ENCODE results near the gene KSR2.
"Not testable (repeated sequence)": the region's sequence is repeated elsewhere in the genome, so short reads cannot be mapped to it uniquely, and the experiment has no call there.

The KSR2 gene

DNA sequence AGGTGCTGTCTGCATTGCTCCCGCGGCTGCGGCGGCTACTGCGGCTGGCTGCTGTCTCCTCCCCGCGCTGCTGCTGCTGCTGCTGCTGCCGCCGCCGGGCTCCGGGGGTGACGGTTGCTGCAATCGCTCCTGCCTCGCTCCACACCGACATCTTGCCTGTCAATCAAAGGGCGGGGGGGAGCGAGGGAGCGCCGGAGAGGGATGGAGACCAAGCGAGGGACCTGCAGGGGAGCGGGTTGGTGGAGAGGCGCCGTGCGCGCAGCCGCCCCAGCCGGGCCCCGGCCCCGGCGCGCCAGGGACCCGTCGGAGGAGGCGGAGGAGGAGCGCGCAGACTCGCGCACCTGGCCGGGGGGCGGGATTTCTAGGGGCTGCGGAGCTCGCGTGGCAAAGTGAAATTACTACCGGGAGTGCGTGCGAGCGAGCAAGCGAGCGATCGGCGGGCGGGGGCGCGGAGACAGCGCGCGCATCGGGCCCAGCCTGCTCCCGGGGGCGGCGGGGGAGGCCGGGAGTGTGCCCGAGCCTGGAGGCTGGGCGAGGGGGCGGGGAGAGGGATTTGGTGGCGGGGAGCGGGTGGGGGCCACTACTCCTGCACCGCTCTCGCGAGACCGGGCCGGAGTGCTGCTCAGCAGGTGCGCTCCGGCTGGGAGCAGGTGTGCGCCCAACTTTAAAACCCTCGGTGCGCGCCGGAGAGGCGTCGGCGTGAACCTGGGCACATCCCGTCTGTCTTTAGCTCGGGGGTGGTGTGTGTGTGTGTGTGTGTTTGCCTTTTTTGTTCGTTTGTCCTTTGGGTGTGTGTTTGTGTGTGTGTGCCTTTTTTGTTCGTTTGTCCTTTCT is at the start of gene KSR2:
KSR2 (minus strand) TSS at position 165 of the 834 bp plus-strand sequence. CDS start 735 bp downstream, outside the sequence.
- DNase-seq = no peak

DNA sequence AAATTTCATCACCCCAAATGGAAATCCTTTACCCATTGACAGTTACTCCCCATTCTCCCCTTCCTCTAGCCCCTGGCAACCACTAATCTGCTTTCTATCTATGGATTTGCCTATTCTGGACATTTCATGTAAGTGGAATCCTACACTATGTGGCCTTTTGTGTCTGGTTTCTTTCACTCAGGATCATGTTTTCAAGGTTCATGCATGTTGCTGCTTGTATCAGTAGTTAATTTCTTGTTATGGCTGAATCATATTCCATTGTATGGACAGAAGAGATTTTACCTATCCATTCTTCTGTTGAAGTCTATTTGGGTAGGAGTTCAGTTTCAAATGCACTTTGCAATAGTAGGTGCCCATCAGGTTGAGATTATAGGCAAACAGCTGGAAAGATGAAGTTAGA is 49.1 kb upstream of the KSR2 start:
- no peak for DNase-seq

DNA sequence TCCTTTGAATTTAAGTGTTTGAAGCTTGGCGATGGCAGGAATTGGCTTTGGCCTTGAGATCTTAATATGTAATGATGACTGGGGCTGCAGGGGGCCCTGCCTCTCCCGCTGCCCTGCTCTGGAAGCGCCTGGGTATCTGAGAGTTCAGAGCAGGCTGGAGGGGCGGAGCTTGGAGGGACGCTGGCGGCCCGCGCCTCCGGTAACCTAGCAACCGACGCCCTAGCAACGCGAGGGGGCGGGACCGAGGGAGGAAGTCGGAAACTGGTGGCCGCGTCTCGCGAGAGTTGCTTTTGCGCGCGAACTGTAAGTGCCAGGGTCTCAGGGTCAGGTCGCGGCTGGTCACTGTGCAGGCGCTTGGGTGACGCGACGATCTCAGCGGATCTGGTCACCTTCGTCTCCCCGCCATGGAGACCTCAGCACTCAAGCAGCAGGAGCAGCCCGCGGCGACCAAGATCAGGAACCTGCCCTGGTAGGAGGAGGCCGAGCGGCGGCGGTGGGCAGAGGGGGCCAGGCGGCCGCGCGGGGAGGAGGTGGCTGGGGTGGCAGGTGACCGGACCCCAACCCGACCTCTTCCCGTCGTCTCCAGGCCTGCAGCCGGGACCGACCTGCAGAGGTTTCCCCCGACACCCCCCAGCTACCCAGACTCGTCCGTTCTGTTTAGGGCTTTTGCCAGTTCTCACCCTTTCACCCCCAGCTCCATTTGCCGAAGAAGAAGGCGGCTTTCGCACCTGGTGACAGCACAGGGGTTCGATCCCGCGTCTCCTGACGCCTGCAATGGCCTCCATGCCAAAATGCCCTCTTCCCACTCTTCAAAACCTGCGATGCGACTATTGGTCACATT is 47.9 kb upstream of the KSR2 start, which contains the start of gene RFC5:
RFC5 (plus strand) TSS at position 280 of the 841 bp plus-strand sequence; CDS start at position 405, 125 bp downstream.
- DNase-seq = peak; percentile 97

DNA sequence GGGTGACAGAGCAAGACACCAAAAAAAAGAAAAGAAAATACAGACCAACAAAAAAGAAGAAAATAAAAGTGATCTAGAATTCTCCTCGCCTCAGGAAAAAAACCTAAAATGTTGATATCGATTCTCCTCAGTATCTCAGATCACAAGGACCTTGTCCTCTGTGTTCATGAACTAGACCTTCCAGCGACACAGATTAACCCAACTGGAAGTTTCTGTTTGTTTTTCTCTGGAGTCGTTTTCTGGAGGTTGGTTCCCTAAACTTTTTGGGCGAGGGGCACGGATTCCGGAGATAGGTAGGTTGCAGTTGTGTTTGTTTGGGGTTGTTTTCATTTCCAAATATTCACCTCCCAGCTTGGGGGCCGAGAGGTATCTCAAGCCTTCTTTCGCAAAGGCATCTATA is 47.2 kb upstream of the KSR2 start:
- no peak for DNase-seq

DNA sequence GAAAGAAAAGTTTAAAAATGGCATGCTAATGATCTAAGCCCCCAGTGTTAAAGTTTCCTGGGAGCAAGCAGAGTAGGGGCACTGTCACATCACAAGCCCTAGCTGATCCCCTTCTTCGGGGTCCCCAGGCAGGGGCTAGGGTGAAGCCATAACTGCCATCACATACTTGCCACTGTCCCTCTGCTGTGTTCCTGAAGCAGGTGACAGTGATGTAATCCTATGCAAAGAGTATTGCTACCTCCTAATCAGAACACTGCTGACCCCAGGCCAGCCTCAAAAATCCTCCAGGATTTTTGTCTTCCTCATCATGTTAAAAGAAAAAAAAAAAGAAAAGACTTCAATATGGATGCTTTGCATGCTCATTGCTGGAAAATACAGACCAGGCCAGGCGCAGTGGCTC is 46.5 kb upstream of the KSR2 start:
- no peak for DNase-seq

DNA sequence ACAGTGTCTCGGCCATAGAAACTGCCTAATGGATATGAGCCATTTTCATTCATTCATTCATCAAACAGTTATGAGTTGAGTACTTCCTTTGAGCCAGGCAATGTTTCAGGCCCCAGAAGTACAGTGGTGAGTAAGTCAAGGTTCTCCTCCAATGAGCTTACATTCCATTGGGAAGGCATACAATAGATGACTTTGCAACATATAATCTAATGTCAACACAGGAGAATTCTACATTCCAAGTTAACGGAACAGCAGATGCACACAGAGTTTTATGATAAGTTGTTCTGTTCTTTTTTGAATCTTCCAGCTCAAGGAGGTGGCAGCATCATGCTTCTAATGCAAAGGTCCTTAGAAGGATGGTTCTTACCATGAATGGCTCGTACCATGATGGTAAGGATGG is 44.5 kb upstream of the KSR2 start:
- DNase-seq = no peak

DNA sequence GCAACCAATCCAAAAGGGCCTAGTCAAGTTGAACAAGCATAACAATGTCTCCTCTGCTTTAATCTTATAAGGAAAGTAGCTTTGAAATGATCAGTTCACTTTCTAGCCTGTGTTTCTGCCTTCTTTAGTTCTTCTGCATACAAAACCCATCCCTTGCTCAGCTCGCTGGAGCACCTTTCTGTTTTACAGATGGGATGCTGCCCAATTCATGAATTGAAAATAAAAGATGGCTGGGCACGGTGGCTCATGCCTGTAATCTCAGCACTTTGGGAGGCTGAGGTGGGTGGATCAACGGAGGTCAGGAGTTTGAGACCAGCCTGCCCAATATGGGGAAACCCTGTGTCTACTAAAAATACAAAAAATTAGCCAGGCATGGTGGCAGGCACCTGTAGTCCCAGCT is 43.2 kb upstream of the KSR2 start:
- DNase-seq = no peak

DNA sequence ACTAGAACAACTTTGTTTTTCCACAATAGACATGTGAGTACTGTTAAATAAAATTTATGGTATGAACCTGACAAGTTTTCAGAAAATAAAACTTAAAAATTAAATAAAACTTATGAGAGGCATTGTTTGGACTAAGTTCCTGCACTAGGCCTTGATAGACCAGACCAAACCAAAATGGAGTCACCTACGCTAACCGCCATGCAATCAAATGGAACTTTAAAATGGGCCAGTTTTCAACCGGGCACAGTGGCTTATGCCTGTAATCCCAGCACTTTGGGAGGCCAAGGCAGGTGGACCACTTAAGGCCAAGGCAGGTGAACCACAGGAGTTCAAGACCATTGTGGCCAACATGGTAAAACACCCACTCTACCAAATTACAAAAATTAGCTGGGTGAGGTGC is 42.6 kb upstream of the KSR2 start:
- no peak for DNase-seq

DNA sequence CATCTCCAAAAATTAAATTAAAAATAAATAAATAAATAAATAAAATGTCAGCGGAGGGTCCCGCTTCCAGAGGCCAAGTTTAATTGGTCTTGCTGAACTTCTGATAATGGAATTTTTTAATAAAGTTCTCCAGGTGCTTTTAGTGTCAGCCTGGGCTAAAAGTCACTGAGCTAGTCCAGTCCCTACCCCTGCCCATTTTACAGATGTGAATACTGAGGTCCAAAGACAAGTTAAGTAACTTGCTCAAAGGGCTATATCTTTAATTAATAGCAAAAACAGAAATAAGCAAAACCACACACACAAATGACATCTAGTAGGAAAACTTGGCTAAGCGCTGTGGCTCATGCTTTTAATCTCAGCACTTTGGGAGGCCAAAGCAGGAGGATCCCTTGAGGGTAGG is 42.1 kb upstream of the KSR2 start:
- no peak for DNase-seq

DNA sequence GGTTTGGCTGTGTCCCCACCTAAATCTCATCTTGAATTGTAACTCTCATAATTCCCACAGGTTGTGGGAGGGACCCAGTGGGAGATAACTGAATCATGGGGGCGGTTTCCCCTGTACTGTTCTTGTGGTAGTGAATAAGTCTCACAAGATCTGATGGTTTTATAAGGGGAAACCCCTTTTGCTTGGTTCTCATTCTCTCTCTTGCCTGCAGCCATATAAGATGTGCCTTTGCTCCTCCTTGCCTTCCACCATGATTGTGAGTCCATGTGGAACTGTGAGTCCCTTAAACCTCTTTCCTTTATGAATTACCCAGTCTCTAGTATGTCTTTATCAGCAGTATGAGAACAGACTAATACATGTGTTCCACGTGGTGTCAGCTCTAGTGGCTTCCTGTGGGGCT is 31.0 kb upstream of the KSR2 start:
- DNase-seq = not testable (repeated sequence)

DNA sequence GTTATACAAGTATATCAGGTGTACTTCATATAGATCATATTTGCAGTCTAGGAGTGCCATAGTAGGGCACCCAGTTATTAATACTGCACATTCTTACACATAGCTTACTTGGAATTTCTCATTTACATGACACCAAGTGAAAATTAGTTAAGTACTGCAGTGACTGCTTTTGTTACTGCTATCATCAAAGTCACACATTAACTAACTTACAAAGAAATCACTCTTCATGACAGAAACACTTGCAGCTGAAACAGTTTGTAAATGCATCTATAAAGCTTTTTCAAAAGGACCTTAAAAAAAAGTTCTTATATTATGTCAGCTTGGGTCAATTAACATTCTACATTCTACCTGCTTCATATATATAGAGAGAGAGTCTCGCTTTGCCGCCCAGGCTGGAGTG is 29.9 kb upstream of the KSR2 start:
- DNase-seq = no peak

DNA sequence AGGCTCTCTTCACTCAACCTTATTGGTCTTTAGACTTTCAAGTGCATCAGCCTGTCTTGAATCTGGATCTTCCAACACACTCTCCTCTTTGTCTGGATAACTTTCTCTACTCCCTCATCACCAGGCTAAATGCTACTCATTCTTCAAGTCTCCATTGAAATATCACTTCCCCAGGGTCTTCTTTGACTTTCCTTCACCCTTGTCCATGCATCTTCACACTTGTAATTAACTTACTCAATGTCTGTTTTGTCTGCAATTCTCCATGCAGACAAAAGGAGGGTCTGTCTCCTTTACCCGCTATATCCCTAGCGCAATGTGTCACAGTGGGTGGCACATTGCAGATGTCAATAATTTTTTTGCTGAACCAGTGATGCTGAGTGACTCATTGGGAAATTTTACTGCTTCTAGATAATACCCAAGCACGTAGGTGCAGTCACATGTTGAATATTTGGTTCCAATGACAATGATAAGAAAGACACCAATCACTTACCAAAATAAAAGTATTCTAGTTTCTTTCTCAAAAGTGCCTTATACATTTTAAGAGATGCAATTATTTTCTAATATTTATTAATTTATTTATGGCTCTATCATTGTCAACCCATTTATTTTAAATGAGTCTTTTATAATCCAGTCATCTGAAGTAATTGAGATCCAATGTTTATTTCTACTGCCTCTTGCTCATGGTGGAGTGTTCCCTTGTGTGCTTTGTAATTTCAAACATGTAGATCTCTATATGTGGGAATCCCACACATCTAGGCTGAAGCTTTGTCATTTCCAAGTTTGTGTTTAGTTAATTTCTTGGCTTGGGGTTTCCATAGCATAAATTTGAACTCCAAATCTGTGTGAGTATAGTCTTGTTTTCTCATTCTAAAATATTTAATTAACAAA is 26.0 kb upstream of the KSR2 start:
- DNase-seq = no peak

DNA sequence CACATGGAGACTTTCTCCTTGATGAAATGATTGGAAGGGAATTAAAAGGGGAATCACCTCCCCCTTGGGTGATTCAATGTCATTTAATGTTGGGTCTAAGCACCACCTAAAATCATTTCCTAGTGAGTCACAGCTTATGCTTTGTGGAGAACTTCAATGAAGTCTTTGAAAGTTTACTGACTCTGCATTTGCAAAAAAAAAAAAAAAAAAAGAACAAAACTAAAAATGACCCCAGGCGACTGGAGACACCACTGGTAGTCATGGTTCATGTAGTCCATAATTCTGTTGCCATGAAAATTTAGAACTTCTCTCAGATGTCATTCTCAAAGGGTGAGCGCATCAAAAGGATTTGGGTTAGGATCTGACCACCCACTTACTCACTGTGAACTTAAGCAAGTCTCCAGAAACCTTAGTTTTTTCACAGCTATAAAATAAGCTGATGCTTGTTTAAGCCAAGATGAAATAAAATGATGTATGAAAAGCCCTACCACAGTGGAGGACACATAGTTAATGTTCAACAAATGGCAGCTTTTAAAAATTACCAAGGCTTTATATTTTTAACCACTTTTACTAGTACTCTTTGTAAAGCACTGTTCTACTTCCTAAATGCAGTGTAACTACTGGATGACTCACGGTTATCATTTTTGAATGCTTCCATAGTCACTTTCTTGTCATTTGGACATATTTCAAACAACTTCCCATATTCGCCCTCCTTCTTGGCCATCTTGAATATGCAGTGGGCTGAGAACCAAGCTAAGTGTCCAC is 18.1 kb upstream of the KSR2 start:
- no peak for DNase-seq

DNA sequence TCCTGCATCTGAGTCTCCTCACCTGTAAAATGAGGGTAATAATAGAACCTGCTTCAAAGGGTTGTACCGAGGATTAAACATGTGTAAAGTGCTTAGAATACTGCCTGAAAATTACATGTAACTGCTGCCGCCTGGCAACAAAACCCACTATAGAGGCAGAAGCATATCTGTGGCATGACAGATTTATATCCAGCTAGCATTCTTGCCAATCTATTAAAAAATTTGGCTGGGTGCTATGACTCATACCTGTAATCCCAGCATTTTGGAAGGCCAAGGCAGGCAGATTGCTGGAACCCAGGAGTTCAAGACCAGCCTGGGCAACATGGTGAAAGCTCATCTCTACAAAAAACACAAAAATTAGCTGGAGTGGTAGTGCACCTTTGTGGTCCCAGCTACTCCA is 16.4 kb upstream of the KSR2 start:
- DNase-seq = no peak

DNA sequence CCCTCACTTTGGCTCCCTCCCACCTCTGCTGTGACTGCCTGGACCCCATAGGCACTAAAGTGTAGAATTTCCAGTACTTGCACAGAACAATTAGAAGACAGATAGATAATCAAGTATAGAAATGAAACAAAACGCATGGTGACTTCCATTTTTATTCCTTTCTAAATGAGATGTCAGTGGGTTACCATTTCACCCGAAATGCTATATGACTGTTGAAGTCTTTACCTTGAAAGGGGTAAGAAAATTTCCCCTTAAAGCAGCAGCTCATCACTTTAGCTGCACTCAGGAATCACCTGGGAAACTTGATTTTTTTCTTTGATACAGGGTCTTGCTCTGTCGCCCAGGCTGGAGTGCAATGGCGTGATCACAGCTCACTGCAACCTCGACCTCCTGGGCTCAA is 12.5 kb upstream of the KSR2 start:
- DNase-seq = no peak

DNA sequence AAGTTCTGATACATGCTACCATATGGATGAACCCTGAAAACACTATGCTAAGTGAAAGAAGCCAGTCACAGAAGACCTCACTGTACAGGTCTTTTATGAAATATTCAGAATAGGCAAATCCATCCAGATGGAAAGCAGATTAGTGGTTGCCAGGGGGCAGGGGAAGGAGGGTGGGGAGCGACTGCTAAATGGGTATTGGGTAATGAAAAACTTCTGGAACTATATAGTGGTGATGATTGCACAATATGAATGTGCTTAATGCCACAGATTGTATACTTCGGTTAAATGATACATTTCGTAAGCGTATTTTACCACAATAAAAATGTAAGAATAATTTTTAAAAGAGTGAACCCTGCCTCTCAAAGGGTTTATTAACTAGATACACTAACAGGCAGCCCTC is 11.8 kb upstream of the KSR2 start:
- DNase-seq = no peak

DNA sequence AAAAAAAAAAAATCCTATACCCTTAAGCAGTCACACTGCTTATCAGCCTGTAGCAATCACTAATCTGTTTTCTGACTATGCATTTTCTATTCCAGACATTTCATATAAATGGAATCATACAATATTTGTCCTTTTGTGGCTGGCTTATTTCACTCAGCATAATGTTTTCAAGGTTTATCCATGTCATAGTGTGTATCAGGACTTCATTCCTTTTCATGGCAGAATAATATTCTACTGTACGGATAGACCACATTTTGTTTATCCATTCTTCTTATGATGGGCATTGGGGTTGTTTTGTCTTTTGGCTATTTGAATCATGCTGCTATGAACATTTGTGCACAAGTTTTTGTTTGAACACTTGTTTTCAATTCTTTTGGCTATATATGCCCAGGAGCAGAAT is 8.6 kb upstream of the KSR2 start:
- no peak for DNase-seq

DNA sequence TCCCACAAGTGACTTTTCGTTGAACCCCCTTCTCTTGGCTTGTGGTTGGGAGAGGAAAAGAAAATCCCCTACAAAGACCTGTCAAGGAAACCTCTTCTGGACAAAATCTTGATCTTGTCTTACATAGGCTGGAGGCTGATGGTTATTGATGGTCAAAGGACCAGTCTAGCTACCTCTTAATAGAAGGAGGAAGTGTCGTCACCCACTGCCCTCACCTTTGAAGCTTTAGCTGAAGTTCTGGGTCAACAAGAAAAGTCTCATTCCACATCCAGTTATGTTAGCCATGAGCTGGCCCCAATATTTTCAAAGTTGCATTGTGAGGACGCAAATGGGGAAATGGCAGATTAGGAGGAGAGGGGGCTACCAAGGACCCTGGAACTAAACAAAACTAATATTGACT is 6.2 kb upstream of the KSR2 start:
- DNase-seq = no peak

DNA sequence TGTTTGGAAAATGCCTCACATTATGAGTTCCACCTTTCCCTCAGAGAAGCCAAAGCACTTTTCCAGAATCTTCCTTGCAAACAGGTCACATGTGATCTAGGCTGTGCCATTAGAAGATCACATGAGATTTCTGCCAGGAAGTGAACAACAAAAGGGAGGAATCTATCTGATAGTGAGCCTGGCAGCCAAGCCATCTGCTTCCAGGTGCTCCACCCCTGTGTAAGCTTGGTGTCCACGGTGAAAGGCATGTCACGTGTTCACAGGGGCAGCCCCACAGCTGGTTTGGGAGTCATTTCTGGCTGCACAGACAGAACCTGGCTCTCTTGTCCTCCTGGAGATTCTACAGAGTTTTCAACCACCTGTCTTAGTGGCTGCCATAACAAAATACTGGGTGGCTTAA is 3.5 kb upstream of the KSR2 start:
- DNase-seq = no peak

DNA sequence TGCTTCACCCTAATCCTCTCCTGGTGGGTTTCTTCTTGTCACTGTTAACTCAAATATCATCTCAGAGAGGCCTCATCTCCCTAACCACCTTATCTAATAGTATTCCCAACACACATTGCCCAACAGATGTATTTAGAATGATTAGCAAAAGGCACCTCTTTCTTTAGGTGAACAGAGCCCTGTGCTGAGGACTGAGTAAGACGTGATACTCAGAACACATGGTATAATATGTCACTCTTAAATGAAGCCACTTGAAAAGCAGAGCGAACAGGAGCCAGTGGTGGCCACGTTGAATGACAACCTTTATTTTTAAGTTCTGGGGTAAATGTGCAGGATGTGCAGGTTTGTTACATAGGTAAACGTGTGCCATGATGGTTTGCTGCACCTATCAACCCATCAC is 1.5 kb upstream of the KSR2 start:
- no peak for DNase-seq

DNA sequence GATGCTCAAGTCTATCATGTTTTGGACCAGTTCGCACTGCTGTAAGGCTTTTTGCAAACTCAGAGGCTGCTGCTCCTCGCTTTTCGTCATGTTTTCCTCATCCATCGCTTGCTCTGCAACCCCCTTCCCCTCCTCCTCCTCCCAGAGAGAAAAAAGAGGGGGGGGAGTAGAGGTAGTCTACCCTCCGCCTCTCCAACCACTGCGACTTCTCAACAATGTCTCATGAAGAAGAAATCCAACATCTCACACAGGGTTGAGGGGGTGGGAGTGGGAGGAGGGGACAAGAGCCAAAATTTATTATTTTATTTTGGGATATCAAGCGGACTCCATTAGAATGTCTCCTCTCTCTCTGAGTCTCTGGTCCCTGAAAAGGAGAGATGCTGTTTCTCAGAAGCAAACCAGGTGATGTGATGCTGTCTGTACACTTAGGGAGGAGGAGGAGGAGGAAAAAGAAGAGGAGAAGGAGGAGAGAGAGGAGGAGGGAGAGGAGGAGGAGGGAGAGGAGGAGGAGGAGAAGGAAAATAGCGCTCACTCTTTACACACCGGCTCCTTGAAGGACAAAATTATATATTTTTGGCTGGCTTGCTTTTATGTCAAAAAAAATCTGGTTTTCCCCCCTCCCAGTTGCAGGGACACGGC is 520 bp downstream of the KSR2 start:
- DNase-seq = no peak

DNA sequence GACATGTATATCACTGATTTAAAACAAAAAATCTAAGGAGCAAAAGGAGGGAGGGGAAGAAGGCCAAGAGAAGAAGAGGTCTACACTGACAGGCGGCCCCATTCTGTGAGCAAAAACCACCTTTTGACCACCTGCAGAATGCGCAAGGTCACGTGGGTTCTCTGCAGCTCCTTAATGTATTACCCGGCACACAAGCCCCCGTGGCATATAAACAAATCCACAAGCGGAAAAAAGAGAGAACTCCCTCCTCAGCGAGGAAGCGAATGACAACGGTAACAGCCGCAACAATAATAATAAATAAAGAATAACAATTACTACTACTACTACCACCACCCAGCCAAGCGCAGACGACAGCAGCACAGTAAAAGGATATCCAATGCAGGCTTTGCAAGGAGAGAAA is 1.3 kb downstream of the KSR2 start:
- DNase-seq = no peak

All from amniotic stem cell (primary cell).